ENCODE data around the gene CFAP97. TPM values are rescaled to one million over a fixed set of nuclear protein-coding genes. Genes with fewer than 3 reads are reported as not detected.

The CFAP97 gene
- total and polyA plus RNA-seq, 9 of the 15 experiments (the other 6 are each of a cell fraction or from before 2014, with no cell fraction given) = 17.3 to 57.8 (median 44.4) TPM

DNA sequence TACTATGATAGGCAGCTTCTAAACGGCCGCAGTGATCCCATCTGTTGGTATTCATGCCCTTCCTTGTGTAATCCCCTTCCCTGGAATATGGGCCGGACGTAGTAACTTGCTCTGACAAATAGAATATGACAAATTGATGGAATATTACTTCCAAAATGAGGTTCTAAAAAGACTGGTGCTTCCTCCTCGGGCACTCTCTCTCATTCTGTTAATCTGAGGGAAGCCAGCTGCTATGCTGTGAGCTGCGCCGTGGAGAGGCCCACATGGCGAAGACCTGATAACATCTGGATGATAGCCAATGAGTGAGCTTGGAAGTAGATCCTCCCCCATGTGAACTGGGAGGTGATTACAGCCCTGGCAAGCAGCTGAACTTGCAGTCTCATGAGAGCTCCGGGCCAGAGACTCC lies 88.0 kb downstream of the CFAP97 start:
- 8% methylated on average over 9 of the region's 9 CpGs for WGBS (ENCODE audit: insufficient coverage, low coverage, missing lambda C conversion rate)
- TF ChIP-seq, protein P1, sequence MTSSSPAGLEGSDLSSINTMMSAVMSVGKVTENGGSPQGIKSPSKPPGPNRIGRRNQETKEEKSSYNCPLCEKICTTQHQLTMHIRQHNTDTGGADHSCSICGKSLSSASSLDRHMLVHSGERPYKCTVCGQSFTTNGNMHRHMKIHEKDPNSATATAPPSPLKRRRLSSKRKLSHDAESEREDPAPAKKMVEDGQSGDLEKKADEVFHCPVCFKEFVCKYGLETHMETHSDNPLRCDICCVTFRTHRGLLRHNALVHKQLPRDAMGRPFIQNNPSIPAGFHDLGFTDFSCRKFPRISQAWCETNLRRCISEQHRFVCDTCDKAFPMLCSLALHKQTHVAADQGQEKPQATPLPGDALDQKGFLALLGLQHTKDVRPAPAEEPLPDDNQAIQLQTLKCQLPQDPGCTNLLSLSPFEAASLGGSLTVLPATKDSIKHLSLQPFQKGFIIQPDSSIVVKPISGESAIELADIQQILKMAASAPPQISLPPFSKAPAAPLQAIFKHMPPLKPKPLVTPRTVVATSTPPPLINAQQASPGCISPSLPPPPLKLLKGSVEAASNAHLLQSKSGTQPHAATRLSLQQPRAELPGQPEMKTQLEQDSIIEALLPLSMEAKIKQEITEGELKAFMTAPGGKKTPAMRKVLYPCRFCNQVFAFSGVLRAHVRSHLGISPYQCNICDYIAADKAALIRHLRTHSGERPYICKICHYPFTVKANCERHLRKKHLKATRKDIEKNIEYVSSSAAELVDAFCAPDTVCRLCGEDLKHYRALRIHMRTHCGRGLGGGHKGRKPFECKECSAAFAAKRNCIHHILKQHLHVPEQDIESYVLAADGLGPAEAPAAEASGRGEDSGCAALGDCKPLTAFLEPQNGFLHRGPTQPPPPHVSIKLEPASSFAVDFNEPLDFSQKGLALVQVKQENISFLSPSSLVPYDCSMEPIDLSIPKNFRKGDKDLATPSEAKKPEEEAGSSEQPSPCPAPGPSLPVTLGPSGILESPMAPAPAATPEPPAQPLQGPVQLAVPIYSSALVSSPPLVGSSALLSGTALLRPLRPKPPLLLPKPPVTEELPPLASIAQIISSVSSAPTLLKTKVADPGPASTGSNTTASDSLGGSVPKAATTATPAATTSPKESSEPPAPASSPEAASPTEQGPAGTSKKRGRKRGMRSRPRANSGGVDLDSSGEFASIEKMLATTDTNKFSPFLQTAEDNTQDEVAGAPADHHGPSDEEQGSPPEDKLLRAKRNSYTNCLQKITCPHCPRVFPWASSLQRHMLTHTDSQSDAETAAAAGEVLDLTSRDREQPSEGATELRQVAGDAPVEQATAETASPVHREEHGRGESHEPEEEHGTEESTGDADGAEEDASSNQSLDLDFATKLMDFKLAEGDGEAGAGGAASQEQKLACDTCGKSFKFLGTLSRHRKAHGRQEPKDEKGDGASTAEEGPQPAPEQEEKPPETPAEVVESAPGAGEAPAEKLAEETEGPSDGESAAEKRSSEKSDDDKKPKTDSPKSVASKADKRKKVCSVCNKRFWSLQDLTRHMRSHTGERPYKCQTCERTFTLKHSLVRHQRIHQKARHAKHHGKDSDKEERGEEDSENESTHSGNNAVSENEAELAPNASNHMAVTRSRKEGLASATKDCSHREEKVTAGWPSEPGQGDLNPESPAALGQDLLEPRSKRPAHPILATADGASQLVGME (CRISPR knock-in tag; IDR thresholded peaks at IDR 0.05) = no peak
- TF ChIP-seq EZH2 (IDR thresholded peaks at IDR 0.05; ENCODE audit: borderline replicate concordance, low read depth, low read length) (no peak), MYC (IDR thresholded peaks at IDR 0.05; ENCODE audit: low read depth, low read length) (peak; percentile 86), MYC (CRISPR knock-in tag; IDR thresholded peaks at IDR 0.05; ENCODE audit: borderline replicate concordance, low read depth) (no peak), TRIM24 (IDR thresholded peaks at IDR 0.05) (0 out of 4 replicates have a peak, but pooled peaks of 1 of the 2 experiments have one; percentile 9), ETV6 (IDR thresholded peaks at IDR 0.05; ENCODE audit: borderline replicate concordance in 1 of 2, low read depth in 2 of 2, low read length in 1 of 2) (0 out of 4 replicates have a peak, but pooled peaks of 1 of the 2 experiments have one; percentile 10), ETV6 (CRISPR knock-in tag; IDR thresholded peaks at IDR 0.05; ENCODE audit: borderline replicate concordance) (no peak), HDAC1 (IDR thresholded peaks at IDR 0.05) (peak in 1 of 2 experiments; percentile 52; a peak in 1 of 4 replicates), PRMT5 (CRISPR knock-in tag; IDR thresholded peaks at IDR 0.05) (no peak), POLR2B (IDR thresholded peaks at IDR 0.05; ENCODE audit: low read depth, partially characterized antibody) (peak; percentile 41), NR2C1 (IDR thresholded peaks at IDR 0.05) (peak; percentile 30; the same call in 1 of the 2 replicates), NR2C1 (tag; IDR thresholded peaks at IDR 0.05) (peak; percentile 26; the same call in 1 of the 2 replicates), LEF1 (IDR thresholded peaks at IDR 0.05) (peak; percentile 77; the same call in 1 of the 2 replicates)
- TF ChIP-seq, protein P2, sequence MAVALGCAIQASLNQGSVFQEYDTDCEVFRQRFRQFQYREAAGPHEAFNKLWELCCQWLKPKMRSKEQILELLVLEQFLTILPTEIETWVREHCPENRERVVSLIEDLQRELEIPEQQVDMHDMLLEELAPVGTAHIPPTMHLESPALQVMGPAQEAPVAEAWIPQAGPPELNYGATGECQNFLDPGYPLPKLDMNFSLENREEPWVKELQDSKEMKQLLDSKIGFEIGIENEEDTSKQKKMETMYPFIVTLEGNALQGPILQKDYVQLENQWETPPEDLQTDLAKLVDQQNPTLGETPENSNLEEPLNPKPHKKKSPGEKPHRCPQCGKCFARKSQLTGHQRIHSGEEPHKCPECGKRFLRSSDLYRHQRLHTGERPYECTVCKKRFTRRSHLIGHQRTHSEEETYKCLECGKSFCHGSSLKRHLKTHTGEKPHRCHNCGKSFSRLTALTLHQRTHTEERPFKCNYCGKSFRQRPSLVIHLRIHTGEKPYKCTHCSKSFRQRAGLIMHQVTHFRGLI (CRISPR knock-in tag; IDR thresholded peaks at IDR 0.05) = no peak
- TF ChIP-seq, protein P3, sequence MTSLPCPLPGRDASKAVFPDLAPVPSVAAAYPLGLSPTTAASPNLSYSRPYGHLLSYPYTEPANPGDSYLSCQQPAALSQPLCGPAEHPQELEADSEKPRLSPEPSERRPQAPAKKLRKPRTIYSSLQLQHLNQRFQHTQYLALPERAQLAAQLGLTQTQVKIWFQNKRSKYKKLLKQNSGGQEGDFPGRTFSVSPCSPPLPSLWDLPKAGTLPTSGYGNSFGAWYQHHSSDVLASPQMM (CRISPR knock-in tag; IDR thresholded peaks at IDR 0.05) = no peak

More for the DNA sequence above, 88.0 kb downstream of the CFAP97 start:
- POLR2A ChIA-PET = interaction anchor here (0.6 to 0.8 kb wide), 2 partner anchors 27 to 380 kb away, joined by 3 read pairs; partner anchors contain the start of gene SLC25A4
- peak; percentile 99 for FAIRE-seq
- Histone ChIP-seq H3K9me3 (replicated peaks; ENCODE audit: control insufficient read depth, insufficient read depth, low read depth, low read length) (no peaks in the 10 kb centered on the region), H4K20me1 (replicated peaks; ENCODE audit: control insufficient read depth, insufficient read depth, low read length) (no peaks in the 10 kb centered on the region), H3K4me1 (replicated peaks in 1 of 2; ENCODE audit: control insufficient read depth in 2 of 2, insufficient read depth in 2 of 2, low read length in 2 of 2) (peaks cover 8 to 38% of the 10 kb centered on the region in 2 experiments), H3K4me3 (no peak overlapping the region), H3K9ac (ENCODE audit: insufficient read depth in 1 of 2, low read depth in 2 of 2, low read length in 2 of 2) (peak overlapping the region; percentile 14 to 47; a peak in 2 of 4 replicates), H3K9me1 (ENCODE audit: control insufficient read depth, insufficient read depth, low read length) (no peaks in the 10 kb centered on the region), H2AFZ (ENCODE audit: low read depth, low read length) (peak overlapping the region; percentile 88), H3K79me2 (ENCODE audit: control insufficient read depth, insufficient read depth, low read length) (no peaks in the 10 kb centered on the region), H3K27me3 (ENCODE audit: control insufficient read depth in 2 of 2, insufficient read depth in 2 of 2, low read length in 2 of 2) (no peaks in the 10 kb centered on the region), H3K36me3 (ENCODE audit: control insufficient read depth, insufficient read depth, low read length) (no peaks in the 10 kb centered on the region), H3K27ac (ENCODE audit: extremely low read depth, low read depth, low read length) (peak overlapping the region; percentile 47), H3K4me2 (ENCODE audit: insufficient read depth, low read length) (peak overlapping the region; percentile 42)
- DNase-seq (ENCODE audit: extremely low read depth in 1 of 4, low spot score in 3 of 4) = peak; percentile 89 to 95 (median 92)
- in situ Hi-C loops (cut with MboI) (no loop called here), intact Hi-C loops (cut with micrococcal nuclease) (no loop called here)
- BruUV-seq (replicated peaks) = no TSS peak
- ATAC-seq = peak; percentile 95
- CTCF ChIA-PET (ENCODE audit: low intra/inter-chr PET ratio) = no interaction called here
